ENCODE results near the gene LY6G6C. TPM values are rescaled to one million over a fixed set of nuclear protein-coding genes. Genes with fewer than 3 reads are reported as not detected.

Gene LY6G6C
- total RNA-seq, 3 donors from 2014 or later = not detected

GRCh38 chr6:31767096-31767645 is 45.6 kb upstream of the LY6G6C start:
- no peaks in the 10 kb centered on the region for H3K9me3 ChIP-seq
- H3K27ac ChIP-seq = no peak overlapping the region
- no peaks in the 10 kb centered on the region for H3K27me3 ChIP-seq
- no peaks in the 10 kb centered on the region for H3K36me3 ChIP-seq
- no peak overlapping the region for H3K4me3 ChIP-seq
- H3K4me1 ChIP-seq = no peaks in the 10 kb centered on the region
- TF ChIP-seq POLR2A (IDR thresholded peaks at IDR 0.05) = no peak
- no peak for TF ChIP-seq POLR2AphosphoS5 (IDR thresholded peaks at IDR 0.05)
- no peak for TF ChIP-seq CTCF (IDR thresholded peaks at IDR 0.05)
- intact Hi-C loops (cut with DNase I; ENCODE audit: low total_unique reads) = loop anchor here (10.0 kb wide), 1 partner anchor 62 kb away; the partner anchor contains the start of genes ABHD16A and LY6G6F
- no peak for DNase-seq (ENCODE audit: low spot score in 2 of 2)

GRCh38 chr6:31765910-31766794 is 44.6 kb upstream of the LY6G6C start:
- TF ChIP-seq CTCF (IDR thresholded peaks at IDR 0.05) (no peak), POLR2AphosphoS5 (IDR thresholded peaks at IDR 0.05) (no peak), POLR2A (IDR thresholded peaks at IDR 0.05) (no peak)
- DNase-seq (ENCODE audit: low spot score in 2 of 2) = no peak
- Histone ChIP-seq H3K36me3 (no peaks in the 10 kb centered on the region), H3K27ac (no peak overlapping the region), H3K27me3 (no peaks in the 10 kb centered on the region), H3K4me1 (no peaks in the 10 kb centered on the region), H3K4me3 (peak overlapping the region in 2 of 3 donors; percentile 29 to 55), H3K9me3 (no peaks in the 10 kb centered on the region)
- intact Hi-C loops (cut with DNase I; ENCODE audit: low total_unique reads) = loop anchor here (10.0 kb wide), 1 partner anchor 61 kb away; the partner anchor contains the start of genes ABHD16A and LY6G6F

GRCh38 chr6:31765559-31765909 is 44.0 kb upstream of the LY6G6C start:
- Histone ChIP-seq H3K9me3 (no peaks in the 10 kb centered on the region), H3K27me3 (no peaks in the 10 kb centered on the region), H3K27ac (no peak overlapping the region), H3K36me3 (no peaks in the 10 kb centered on the region), H3K4me1 (no peaks in the 10 kb centered on the region), H3K4me3 (no peak overlapping the region)
- no peak for DNase-seq (ENCODE audit: low spot score in 2 of 2)
- TF ChIP-seq CTCF (IDR thresholded peaks at IDR 0.05) = no peak
- intact Hi-C loops (cut with DNase I; ENCODE audit: low total_unique reads) = loop anchor here (10.0 kb wide), 1 partner anchor 61 kb away; the partner anchor contains the start of genes ABHD16A and LY6G6F

- no peak for TF ChIP-seq POLR2AphosphoS5 (IDR thresholded peaks at IDR 0.05)
- no peak for TF ChIP-seq POLR2A (IDR thresholded peaks at IDR 0.05)
- TF ChIP-seq CTCF (IDR thresholded peaks at IDR 0.05) = no peak
- intact Hi-C loops (cut with DNase I; ENCODE audit: low total_unique reads) = loop anchor here (10.0 kb wide), 1 partner anchor 59 kb away; the partner anchor contains the start of genes ABHD16A and LY6G6F
- Histone ChIP-seq H3K27me3 (no peaks in the 10 kb centered on the region), H3K9me3 (no peaks in the 10 kb centered on the region), H3K27ac (no peak overlapping the region), H3K36me3 (no peaks in the 10 kb centered on the region), H3K4me3 (no peak overlapping the region), H3K4me1 (no peaks in the 10 kb centered on the region)
- DNase-seq (ENCODE audit: low spot score in 2 of 2) = no peak
These were observed 42.7 kb upstream of the LY6G6C start for GRCh38 chr6:31764198-31764597.

GRCh38 chr6:31763619-31763940 is 42.0 kb upstream of the LY6G6C start:
- no peak for DNase-seq (ENCODE audit: low spot score in 2 of 2)
- no peaks in the 10 kb centered on the region for H3K4me1 ChIP-seq
- H3K27ac ChIP-seq = peak overlapping the region in 1 of 2 donors; percentile 10
- no peaks in the 10 kb centered on the region for H3K9me3 ChIP-seq
- no peaks in the 10 kb centered on the region for H3K27me3 ChIP-seq
- H3K36me3 ChIP-seq = no peaks in the 10 kb centered on the region
- TF ChIP-seq CTCF (IDR thresholded peaks at IDR 0.05) (no peak), POLR2AphosphoS5 (IDR thresholded peaks at IDR 0.05) (no peak), POLR2A (IDR thresholded peaks at IDR 0.05) (no peak)
- H3K4me3 ChIP-seq = no peak overlapping the region
- intact Hi-C loops (cut with DNase I; ENCODE audit: low total_unique reads) = loop anchor here (10.0 kb wide), 1 partner anchor 59 kb away; the partner anchor contains the start of genes ABHD16A and LY6G6F

Measured in breast epithelium (tissue), 4 donors.